Loucy (cell line): ENCODE results near the gene MCOLN2.

Experiments used
- H2AFZ ChIP-seq: fragments of 200-600 bp; sonication (generic); 2 replicates; pipeline ENCODE4 v1.6.0; 2016; ENCODE audit warnings: antibody characterized with exemption, mild to moderate bottlenecking, low read length, moderate library complexity
- H3F3A ChIP-seq: fragments of 200-600 bp; 2 replicates; pipeline ENCODE4 v1.6.0; 2016; ENCODE audit warnings: antibody characterized with exemption, low read depth, mild to moderate bottlenecking
- H3K27me3 ChIP-seq: fragments of 200-600 bp; sonication (generic); 2 replicates; pipeline ENCODE4 v1.6.1; 2014; ENCODE audit warnings: low read length, mild to moderate bottlenecking; ENCODE audit not compliant: insufficient read depth, poor library complexity, severe bottlenecking
- H3K36me3 ChIP-seq: fragments of 200-600 bp; sonication (generic); 2 replicates; pipeline ENCODE4 v1.6.1; 2016; ENCODE audit warnings: low read length; ENCODE audit not compliant: insufficient read depth
- H3K4me1 ChIP-seq: fragments of 200-600 bp; sonication (generic); 2 replicates; pipeline ENCODE4 v1.5.1; 2014; ENCODE audit warnings: low read length, mild to moderate bottlenecking; ENCODE audit not compliant: insufficient read depth, poor library complexity, severe bottlenecking
- H3K4me2 ChIP-seq: fragments of 200-600 bp; sonication (generic); 2 replicates; pipeline ENCODE4 v1.6.0; 2014; ENCODE audit warnings: antibody characterized with exemption, low read length, low read depth, mild to moderate bottlenecking; ENCODE audit not compliant: poor library complexity, severe bottlenecking
- H3K4me3 ChIP-seq: fragments of 200-600 bp; sonication (generic); 2 replicates; pipeline ENCODE4 v1.5.1; 2014; ENCODE audit warnings: low read length, mild to moderate bottlenecking, mixed read lengths; ENCODE audit not compliant: poor library complexity, severe bottlenecking
- H3K79me2 ChIP-seq: fragments of 200-600 bp; sonication (generic); 2 replicates; pipeline ENCODE4 v1.6.1; 2014; ENCODE audit warnings: low read length; ENCODE audit not compliant: insufficient read depth
- H3K9ac ChIP-seq: fragments of 200-600 bp; sonication (generic); 2 replicates; pipeline ENCODE4 v1.6.0; 2014; ENCODE audit warnings: mild to moderate bottlenecking, low read depth, low read length, moderate library complexity; ENCODE audit not compliant: poor library complexity, severe bottlenecking
- H3K9me2 ChIP-seq: fragments of 200-600 bp; sonication (generic); replicated peaks from 2 replicates; pipeline ENCODE4 v1.6.1; 2016; ENCODE audit warnings: low read depth, low read length, mixed read lengths
- H3K9me3 ChIP-seq: fragments of 200-600 bp; sonication (generic); 2 replicates; pipeline ENCODE4 v1.6.1; 2014; ENCODE audit warnings: mild to moderate bottlenecking, antibody characterized with exemption, low read length, low read depth; ENCODE audit not compliant: insufficient read depth
- H4K20me1 ChIP-seq: fragments of 200-600 bp; sonication (generic); 2 replicates; pipeline ENCODE4 v1.6.0; 2014; ENCODE audit warnings: antibody characterized with exemption, low read length, mild to moderate bottlenecking; ENCODE audit not compliant: insufficient read depth, poor library complexity, severe bottlenecking
- EZH2phosphoT487 ChIP-seq: fragments of 200-600 bp; IDR thresholded peaks from 2 replicates; pipeline ENCODE4 v1.6.1; 2018; ENCODE audit warnings: antibody characterized with exemption, mild to moderate bottlenecking, moderate library complexity, borderline replicate concordance
- TF ChIP-seq, protein P1 (sequence below): fragments of 200-600 bp; sonication (generic); conservative IDR thresholded peaks from 2 replicates; pipeline ENCODE4 v1.5.1; 2014; ENCODE audit warnings: mild to moderate bottlenecking, antibody characterized with exemption, low read length

Gene MCOLN2

DNA sequence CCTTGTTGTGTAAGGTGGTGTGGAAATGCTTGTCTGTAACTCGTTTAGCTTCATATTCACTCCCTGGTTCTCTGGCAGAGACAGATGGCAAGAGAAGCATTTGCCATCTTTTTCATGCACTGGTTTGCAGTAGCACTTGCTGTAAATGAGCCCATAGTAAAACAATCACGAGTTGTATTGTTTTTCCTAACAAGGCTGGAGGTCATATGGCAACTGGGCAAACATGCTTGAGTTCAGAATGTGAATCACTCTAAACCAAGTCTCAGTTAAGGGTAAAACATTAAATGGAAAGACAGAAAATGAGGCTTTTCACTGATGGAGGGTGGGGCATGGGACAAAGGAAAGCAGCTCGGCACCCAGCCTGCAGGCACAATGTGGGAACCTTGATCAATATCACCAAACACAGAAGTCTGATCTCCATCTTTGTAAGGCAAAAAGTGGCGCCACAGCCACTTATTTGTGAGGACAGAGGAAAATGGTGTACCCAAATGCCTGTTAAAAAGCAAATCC lies 77.4 kb downstream of the MCOLN2 start:
- TF ChIP-seq EZH2phosphoT487, result no peak
- TF ChIP-seq, protein P1, sequence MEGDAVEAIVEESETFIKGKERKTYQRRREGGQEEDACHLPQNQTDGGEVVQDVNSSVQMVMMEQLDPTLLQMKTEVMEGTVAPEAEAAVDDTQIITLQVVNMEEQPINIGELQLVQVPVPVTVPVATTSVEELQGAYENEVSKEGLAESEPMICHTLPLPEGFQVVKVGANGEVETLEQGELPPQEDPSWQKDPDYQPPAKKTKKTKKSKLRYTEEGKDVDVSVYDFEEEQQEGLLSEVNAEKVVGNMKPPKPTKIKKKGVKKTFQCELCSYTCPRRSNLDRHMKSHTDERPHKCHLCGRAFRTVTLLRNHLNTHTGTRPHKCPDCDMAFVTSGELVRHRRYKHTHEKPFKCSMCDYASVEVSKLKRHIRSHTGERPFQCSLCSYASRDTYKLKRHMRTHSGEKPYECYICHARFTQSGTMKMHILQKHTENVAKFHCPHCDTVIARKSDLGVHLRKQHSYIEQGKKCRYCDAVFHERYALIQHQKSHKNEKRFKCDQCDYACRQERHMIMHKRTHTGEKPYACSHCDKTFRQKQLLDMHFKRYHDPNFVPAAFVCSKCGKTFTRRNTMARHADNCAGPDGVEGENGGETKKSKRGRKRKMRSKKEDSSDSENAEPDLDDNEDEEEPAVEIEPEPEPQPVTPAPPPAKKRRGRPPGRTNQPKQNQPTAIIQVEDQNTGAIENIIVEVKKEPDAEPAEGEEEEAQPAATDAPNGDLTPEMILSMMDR, result no peak
- Histone ChIP-seq H3K4me2 (no peak overlapping the region), H3K27me3 (no peaks in the 10 kb centered on the region), H3K4me3 (no peak overlapping the region), H3K4me1 (no peaks in the 10 kb centered on the region), H4K20me1 (no peaks in the 10 kb centered on the region), H3K79me2 (no peaks in the 10 kb centered on the region), H3K36me3 (no peaks in the 10 kb centered on the region), H2AFZ (no peak overlapping the region), H3K9me3 (no peaks in the 10 kb centered on the region), H3F3A (no peaks in the 10 kb centered on the region), H3K9me2 (no peaks in the 10 kb centered on the region), H3K9ac (no peak overlapping the region)

DNA sequence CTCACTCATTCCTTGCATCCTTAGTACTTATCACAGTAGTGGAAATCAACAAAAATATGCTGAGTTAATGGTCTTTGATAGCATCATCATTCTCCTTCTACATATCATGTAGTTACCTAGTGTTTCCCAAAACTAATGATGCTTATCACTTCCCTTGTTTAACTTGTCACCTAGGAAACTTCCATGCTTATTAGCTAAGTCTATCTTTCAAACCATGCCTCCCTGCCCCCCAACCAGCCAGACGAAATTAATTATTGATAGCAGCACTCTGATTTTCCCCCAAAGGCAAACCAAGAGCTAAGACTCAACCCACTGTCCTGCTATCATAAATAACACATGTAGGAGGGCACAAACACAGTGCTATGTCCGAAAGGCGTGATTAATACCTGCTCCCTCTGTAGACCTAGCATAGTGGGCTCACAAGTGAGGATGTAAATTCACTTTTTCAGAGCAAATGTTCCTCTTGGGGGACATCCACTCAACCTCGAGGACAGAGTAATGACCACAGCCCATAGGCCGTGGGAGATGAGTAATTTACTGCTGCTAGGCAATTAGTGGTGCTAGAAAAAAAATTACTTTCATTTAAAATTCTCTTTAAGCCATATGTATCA lies 78.1 kb downstream of the MCOLN2 start:
- Histone ChIP-seq H3K4me2 (no peak overlapping the region), H3K79me2 (no peaks in the 10 kb centered on the region), H3K9me3 (no peaks in the 10 kb centered on the region), H3K4me1 (no peaks in the 10 kb centered on the region), H3K9me2 (no peaks in the 10 kb centered on the region), H3K36me3 (no peaks in the 10 kb centered on the region), H2AFZ (no peak overlapping the region), H3K9ac (no peak overlapping the region), H3K4me3 (no peak overlapping the region), H3K27me3 (no peaks in the 10 kb centered on the region), H3F3A (no peaks in the 10 kb centered on the region), H4K20me1 (no peaks in the 10 kb centered on the region)
- TF ChIP-seq EZH2phosphoT487, result no peak
- TF ChIP-seq, protein P1, result no peak

DNA sequence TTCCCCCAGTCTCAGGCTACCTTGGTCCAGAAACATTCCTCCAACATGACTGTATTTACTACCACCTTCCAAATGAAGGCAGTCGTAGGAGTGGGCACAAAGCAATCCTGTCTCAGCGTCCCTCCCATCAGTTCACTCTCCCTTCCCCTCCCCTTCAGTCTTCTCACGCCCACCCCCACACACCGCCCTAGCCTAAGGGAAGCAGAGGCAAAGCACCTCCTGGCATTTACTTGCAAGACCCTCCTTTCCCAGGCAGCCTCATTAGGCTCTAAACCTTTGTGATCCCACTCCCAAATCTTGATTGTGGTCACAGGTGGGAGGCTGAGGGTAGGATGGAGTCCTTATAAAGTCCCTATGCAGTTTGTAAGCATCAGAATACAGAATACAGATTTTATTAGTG lies 80.0 kb downstream of the MCOLN2 start:
- no peak overlapping the region for H2AFZ ChIP-seq
- no peaks in the 10 kb centered on the region for H3K79me2 ChIP-seq
- H3K27me3 ChIP-seq, result no peaks in the 10 kb centered on the region
- TF ChIP-seq, protein P1, result no peak
- no peak for TF ChIP-seq EZH2phosphoT487
- no peak overlapping the region for H3K9ac ChIP-seq
- no peaks in the 10 kb centered on the region for H3K9me2 ChIP-seq
- no peak overlapping the region for H3K4me2 ChIP-seq
- no peak overlapping the region for H3K4me3 ChIP-seq
- no peaks in the 10 kb centered on the region for H4K20me1 ChIP-seq
- no peaks in the 10 kb centered on the region for H3K36me3 ChIP-seq
- H3K9me3 ChIP-seq, result no peaks in the 10 kb centered on the region
- no peaks in the 10 kb centered on the region for H3F3A ChIP-seq
- no peaks in the 10 kb centered on the region for H3K4me1 ChIP-seq
